ENCODE results near the gene FOXO6.

DNA sequence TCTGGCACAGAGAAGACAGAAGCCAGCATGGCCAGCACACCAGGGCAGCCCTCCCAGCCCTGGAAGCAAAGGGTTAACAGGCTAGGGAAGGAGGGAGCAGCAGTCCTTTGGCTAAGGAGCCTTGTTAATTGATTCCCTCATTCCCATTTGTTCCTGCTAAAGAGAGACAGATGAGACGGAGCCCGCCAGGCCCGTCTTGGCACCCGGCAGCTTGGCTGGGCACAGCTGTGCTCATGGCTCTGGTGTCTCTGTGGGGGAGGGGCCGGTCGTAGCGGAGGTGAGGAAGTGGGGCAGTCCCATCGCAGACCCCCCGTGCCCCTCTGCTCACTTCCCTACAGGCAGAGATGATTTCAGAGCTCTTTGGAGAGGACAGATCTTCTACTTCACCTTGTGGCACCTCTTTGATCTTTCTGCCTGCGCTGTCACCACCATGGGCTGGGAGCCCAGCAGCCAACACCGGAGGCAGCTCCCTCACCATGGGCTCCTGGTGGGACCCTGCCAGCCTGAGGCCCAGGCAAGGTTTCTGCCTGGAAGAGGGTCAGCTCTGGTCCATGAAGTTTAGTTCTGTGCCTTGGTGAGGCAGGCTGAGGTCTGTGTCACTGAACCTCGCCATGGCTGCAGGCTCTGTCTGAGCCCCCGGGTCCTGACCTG is 38.0 kb downstream of the FOXO6 start:
- TF ChIP-seq RNF2 (IDR thresholded peaks at IDR 0.05) (no peak), SREBF2 (CRISPR knock-in tag; IDR thresholded peaks at IDR 0.05) (no peak), REST (IDR thresholded peaks at IDR 0.05; ENCODE audit: borderline replicate concordance) (no peak), REST (CRISPR knock-in tag; IDR thresholded peaks at IDR 0.05; ENCODE audit: low read depth) (no peak), ZNF639 (CRISPR knock-in tag; conservative IDR thresholded peaks at IDR 0.05 in 1 of 2, IDR thresholded peaks at IDR 0.05 in 1 of 2) (no peak), GTF3C2 (IDR thresholded peaks at IDR 0.05; ENCODE audit: borderline replicate concordance, extremely low read depth, insufficient read length) (no peak), TCF7 (IDR thresholded peaks at IDR 0.05; ENCODE audit: borderline replicate concordance) (no peak), SIRT6 (IDR thresholded peaks at IDR 0.05; ENCODE audit: low read depth, low read length) (no peak), BRCA1 (IDR thresholded peaks at IDR 0.05) (no peak), BRCA1 (CRISPR knock-in tag; IDR thresholded peaks at IDR 0.05) (no peak), HCFC1 (IDR thresholded peaks at IDR 0.05; ENCODE audit: low read depth, low read length) (no peak), EZH2 (IDR thresholded peaks at IDR 0.05; ENCODE audit: borderline replicate concordance, low read depth, low read length) (no peak), MTA3 (IDR thresholded peaks at IDR 0.05; ENCODE audit: borderline replicate concordance) (no peak)

Measured in K562 (cell line).